Ovary (tissue), 9 donors: ENCODE data around the gene UBQLN1. TPM values are rescaled to one million over a fixed set of nuclear protein-coding genes. Genes with fewer than 3 reads are reported as not detected.
"Not testable (repeated sequence)": the region's sequence is repeated elsewhere in the genome, so short reads cannot be mapped to it uniquely, and the experiment has no call there.

Experiments used
- DNase-seq, 5 donors: peaks; one replicate each; pipeline ENCODE4 v3.0.0-alpha.2; 2019 to 2020
- H3K27ac ChIP-seq, 2 donors: fragments of 200-600 bp; one replicate each; pipeline versions ENCODE4 v1.5.1 to v1.8.0; 2019 to 2022
- H3K27me3 ChIP-seq: fragments of 200-600 bp; one replicate; pipeline ENCODE4 v1.8.0; 2022
- H3K36me3 ChIP-seq: fragments of 200-600 bp; sonication (generic); one replicate; pipeline ENCODE4 v1.5.1; 2019
- H3K4me1 ChIP-seq: one replicate; pipeline ENCODE4 v1.8.1; 2013; ENCODE audit warnings: mild to moderate bottlenecking, moderate library complexity; ENCODE audit not compliant: insufficient read depth
- H3K4me3 ChIP-seq: fragments of 200-600 bp; sonication (generic); one replicate; pipeline ENCODE4 v1.5.1; 2017
- H3K9me3 ChIP-seq, 2 donors: fragments of 200-600 bp in 1 of 2; sonication (generic) in 1 of 2; one replicate each; pipeline versions ENCODE4 v1.5.1 to v1.8.1; 2013 to 2019; ENCODE audit warnings: mild to moderate bottlenecking in 1 of 2, moderate library complexity in 1 of 2
- CTCF ChIP-seq, 3 donors: fragments of 450-650 bp in 2 of 3; fragments of 200-600 bp in 1 of 3; IDR thresholded peaks; one replicate each; pipeline versions ENCODE4 v1.5.1 to v1.8.0; 2016 to 2022; ENCODE audit warnings: antibody characterized with exemption in 3 of 3, mild to moderate bottlenecking in 1 of 3
- EP300 ChIP-seq: sonication (generic); formaldehyde crosslinking; IDR thresholded peaks from one replicate; pipeline ENCODE4 v1.6.1; 2017; ENCODE audit warnings: antibody characterized with exemption
- POLR2A ChIP-seq: fragments of 450-650 bp; IDR thresholded peaks from one replicate; pipeline ENCODE4 v1.6.1; 2017; ENCODE audit warnings: antibody characterized with exemption, mild to moderate bottlenecking, moderate library complexity
- WGBS, 3 donors: extraction: QIAGEN DNeasy Blood & Tissue Kit in 1 of 3; methylation state at CpG; one replicate each; pipeline versions ENCODE4 v1.1.5 to v1.1.7; 2013 to 2017; 5-methylcytosine and 5-hydroxymethylcytosine counted together
- intact Hi-C, 4 donors: fragments of 100-400 bp; cut with DNase I; formaldehyde crosslinking; loops; one replicate each; pipeline versions ENCODE4 v1.11.0 to v1.15.1; 2022 to 2023
- polyA plus RNA-seq, 2 donors: library from polyadenylated mRNA; stranded (reverse); fragments of 200-250 nt in 1 of 2; fragments of 350-450 nt in 1 of 2; fragmentation: Illumina TruSeq in 1 of 2; extraction: RNeasy Lipid Tissue Mini Kit (QIAGEN cat#74804) in 1 of 2; gene quantifications; one replicate each; pipeline ENCODE4 v1.2.3, GENCODE V29; 2013 to 2014
- total RNA-seq, 7 donors: library from RNA; depleted of rRNA in 2 of 7; stranded (reverse); fragments of >200 nt in 2 of 7; fragmentation: NEBNext Ultra II Directional in 3 of 7; extraction: Animal tissue kit (Norgen Biotek cat#: 25700) in 3 of 7; gene quantifications; one replicate each; pipeline versions ENCODE4 v1.1.0 to v1.2.4, GENCODE V29; 2016 to 2023
- donor health status: DM: no; HTN: no; CAD: no; lungs with moderate emphysema.
- donor health status: DM: no; HTN: no; CAD: no.
- donor health status: Bipolar disorder and iron deficiency.
- donor health status: DM: yes; HTN: yes; CAD: no.
- donor health status: DM: no; HTN: no; CAD: no.
- donor health status: DM: yes; HTN: yes; CAD: no.

Gene UBQLN1
- total and polyA plus RNA-seq, 9 donors = 28.2 to 105 (median 82.3) TPM

GRCh38 chr9:83622939-83623678 is 84.6 kb downstream of the UBQLN1 start, which contains the start of gene IDNK:
TSS of gene IDNK (plus strand) at chr9:83623143. CDS start at chr9:83623172, 29 bp downstream.
- WGBS, 3 donors = 0 to 1% (median 0%) methylated on average over 67 to 79 of the region's 79 CpGs
- intact Hi-C loops = loop anchor here in 1 of 4 donors (5.0 kb wide), 1 partner anchor 289 kb away; no protein-coding TSS in a partner anchor
- Histone ChIP-seq H3K9me3 (no peaks in the 10 kb centered on the region), H3K27ac (peak within 1 kb of the TSS; percentile 43 to 89), H3K36me3 (no peaks in the 10 kb centered on the region), H3K4me1 (no peaks in the 10 kb centered on the region), H3K4me3 (peak within 1 kb of the TSS; percentile 77), H3K27me3 (no peaks in the 10 kb centered on the region)
- no peak for TF ChIP-seq EP300
- TF ChIP-seq CTCF (IDR thresholded peaks at IDR 0.05) = no peak
- TF ChIP-seq POLR2A = no peak
- DNase-seq = peak; percentile 28 to 73 (median 71)

GRCh38 chr9:83622433-83622938 is 85.3 kb downstream of the UBQLN1 start:
- DNase-seq = peak in 3 of 5 donors; percentile 64 to 77 (median 66)
- Histone ChIP-seq H3K36me3 (no peaks in the 10 kb centered on the region), H3K9me3 (no peaks in the 10 kb centered on the region), H3K27ac (peak overlapping the region; percentile 43 to 89), H3K4me3 (peak overlapping the region; percentile 77), H3K4me1 (no peaks in the 10 kb centered on the region), H3K27me3 (no peaks in the 10 kb centered on the region)
- intact Hi-C loops = loop anchor here in 1 of 4 donors (5.0 kb wide), 1 partner anchor 290 kb away; no protein-coding TSS in a partner anchor
- no peak for TF ChIP-seq EP300
- TF ChIP-seq POLR2A = no peak
- 6 to 10% (median 7%) methylated on average over 21 of the region's 21 CpGs for WGBS, 3 donors

GRCh38 chr9:83620841-83621636 is 86.7 kb downstream of the UBQLN1 start:
- Histone ChIP-seq H3K9me3 (no peaks in the 10 kb centered on the region), H3K27ac (no peak overlapping the region), H3K36me3 (no peaks in the 10 kb centered on the region), H3K27me3 (no peaks in the 10 kb centered on the region), H3K4me3 (no peak overlapping the region), H3K4me1 (no peaks in the 10 kb centered on the region)
- peak in 1 of 5 donors; percentile 22 for DNase-seq
- TF ChIP-seq POLR2A (no peak), EP300 (no peak), CTCF (IDR thresholded peaks at IDR 0.05) (no peak)
- intact Hi-C loops = loop anchor here in 1 of 4 donors (5.0 kb wide), 1 partner anchor 291 kb away; no protein-coding TSS in a partner anchor
- WGBS, 3 donors = 15 to 24% (median 17%) methylated on average over 7 of the region's 7 CpGs

GRCh38 chr9:83617299-83617698 is 90.5 kb downstream of the UBQLN1 start:
- TF ChIP-seq CTCF (IDR thresholded peaks at IDR 0.05) = no peak
- TF ChIP-seq EP300 = no peak
- TF ChIP-seq POLR2A = no peak
- Histone ChIP-seq H3K36me3 (no peaks in the 10 kb centered on the region), H3K27ac (no peak overlapping the region), H3K4me3 (no peak overlapping the region), H3K27me3 (no peaks in the 10 kb centered on the region), H3K4me1 (no peaks in the 10 kb centered on the region), H3K9me3 (no peaks in the 10 kb centered on the region)
- WGBS, 3 donors = 78 to 93% (median 83%) methylated on average over 1 of the region's 1 CpG
- intact Hi-C loops = no loop called here
- no peak for DNase-seq

- H3K4me1 ChIP-seq, H3K9me3 ChIP-seq, H3K27me3 ChIP-seq, DNase-seq, H3K4me3 ChIP-seq, H3K36me3 ChIP-seq, H3K27ac ChIP-seq, intact Hi-C loops: not testable (repeated sequence)
- 85 to 93% (median 89%) methylated on average over 3 of the region's 3 CpGs for WGBS, 3 donors
Measured at GRCh38 chr9:83613298-83613697, 94.5 kb downstream of the UBQLN1 start.
